Measurements from ENCODE around the gene SDK1.

GRCh38 chr7:3497796-3498195 lies 196.7 kb downstream of the SDK1 start:
- TF ChIP-seq CTCF (IDR thresholded peaks at IDR 0.05) (no peak), POLR2A (IDR thresholded peaks at IDR 0.05) (no peak)
